ENCODE data around the gene HS3ST1.
"Not testable (repeated sequence)": the region's sequence is repeated elsewhere in the genome, so short reads cannot be mapped to it uniquely, and the experiment has no call there.

Gene HS3ST1

GRCh38 chr4:11397146-11397545 is 31.5 kb downstream of the HS3ST1 start:
- Histone ChIP-seq H2AFZ (no peak overlapping the region), H3K9ac (no peak overlapping the region), H3K9me3 (ENCODE audit: control insufficient read depth, low read length) (no peaks in the 10 kb centered on the region), H3K79me2 (no peaks in the 10 kb centered on the region), H3K27me3 (ENCODE audit: control insufficient read depth, insufficient read depth, low read length) (no peaks in the 10 kb centered on the region), H3K4me1 (no peaks in the 10 kb centered on the region), H3K4me2 (ENCODE audit: low read length) (no peak overlapping the region), H3K36me3 (ENCODE audit: control insufficient read depth, insufficient read depth, low read length) (no peaks in the 10 kb centered on the region), H3K4me3 (ENCODE audit: low read depth, low read length) (no peak overlapping the region), H3K27ac (no peak overlapping the region)
- TF ChIP-seq, protein P1, sequence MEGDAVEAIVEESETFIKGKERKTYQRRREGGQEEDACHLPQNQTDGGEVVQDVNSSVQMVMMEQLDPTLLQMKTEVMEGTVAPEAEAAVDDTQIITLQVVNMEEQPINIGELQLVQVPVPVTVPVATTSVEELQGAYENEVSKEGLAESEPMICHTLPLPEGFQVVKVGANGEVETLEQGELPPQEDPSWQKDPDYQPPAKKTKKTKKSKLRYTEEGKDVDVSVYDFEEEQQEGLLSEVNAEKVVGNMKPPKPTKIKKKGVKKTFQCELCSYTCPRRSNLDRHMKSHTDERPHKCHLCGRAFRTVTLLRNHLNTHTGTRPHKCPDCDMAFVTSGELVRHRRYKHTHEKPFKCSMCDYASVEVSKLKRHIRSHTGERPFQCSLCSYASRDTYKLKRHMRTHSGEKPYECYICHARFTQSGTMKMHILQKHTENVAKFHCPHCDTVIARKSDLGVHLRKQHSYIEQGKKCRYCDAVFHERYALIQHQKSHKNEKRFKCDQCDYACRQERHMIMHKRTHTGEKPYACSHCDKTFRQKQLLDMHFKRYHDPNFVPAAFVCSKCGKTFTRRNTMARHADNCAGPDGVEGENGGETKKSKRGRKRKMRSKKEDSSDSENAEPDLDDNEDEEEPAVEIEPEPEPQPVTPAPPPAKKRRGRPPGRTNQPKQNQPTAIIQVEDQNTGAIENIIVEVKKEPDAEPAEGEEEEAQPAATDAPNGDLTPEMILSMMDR (IDR thresholded peaks at IDR 0.05) = no peak

GRCh38 chr4:11393551-11393950 is 35.1 kb downstream of the HS3ST1 start:
- no peaks in the 10 kb centered on the region for H3K27me3 ChIP-seq (ENCODE audit: control insufficient read depth, insufficient read depth, low read length)
- no peak overlapping the region for H3K4me3 ChIP-seq (ENCODE audit: low read depth, low read length)
- H3K4me2 ChIP-seq (ENCODE audit: low read length) = no peak overlapping the region
- no peak overlapping the region for H2AFZ ChIP-seq
- TF ChIP-seq, protein P1 (IDR thresholded peaks at IDR 0.05) = no peak
- no peaks in the 10 kb centered on the region for H3K36me3 ChIP-seq (ENCODE audit: control insufficient read depth, insufficient read depth, low read length)
- no peaks in the 10 kb centered on the region for H3K4me1 ChIP-seq
- no peaks in the 10 kb centered on the region for H3K9me3 ChIP-seq (ENCODE audit: control insufficient read depth, low read length)
- no peak overlapping the region for H3K9ac ChIP-seq
- H3K79me2 ChIP-seq = no peaks in the 10 kb centered on the region
- no peak overlapping the region for H3K27ac ChIP-seq

GRCh38 chr4:11384072-11384471 is 44.6 kb downstream of the HS3ST1 start:
- H3K9ac ChIP-seq; H2AFZ ChIP-seq; H3K36me3 ChIP-seq (ENCODE audit: control insufficient read depth, insufficient read depth, low read length); H3K4me1 ChIP-seq; H3K27me3 ChIP-seq (ENCODE audit: control insufficient read depth, insufficient read depth, low read length); H3K27ac ChIP-seq; H3K4me2 ChIP-seq (ENCODE audit: low read length); H3K79me2 ChIP-seq; H3K4me3 ChIP-seq (ENCODE audit: low read depth, low read length); H3K9me3 ChIP-seq (ENCODE audit: control insufficient read depth, low read length): not testable (repeated sequence)

- TF ChIP-seq, protein P1 (IDR thresholded peaks at IDR 0.05) = no peak
- Histone ChIP-seq H3K79me2 (no peaks in the 10 kb centered on the region), H3K9me3 (ENCODE audit: control insufficient read depth, low read length) (no peaks in the 10 kb centered on the region), H3K9ac (no peak overlapping the region), H3K36me3 (ENCODE audit: control insufficient read depth, insufficient read depth, low read length) (no peaks in the 10 kb centered on the region), H3K4me2 (ENCODE audit: low read length) (no peak overlapping the region), H3K27me3 (ENCODE audit: control insufficient read depth, insufficient read depth, low read length) (no peaks in the 10 kb centered on the region), H2AFZ (no peak overlapping the region), H3K27ac (no peak overlapping the region), H3K4me1 (no peaks in the 10 kb centered on the region), H3K4me3 (ENCODE audit: low read depth, low read length) (no peak overlapping the region)
Observed at GRCh38 chr4:11376571-11376970, 52.1 kb downstream of the HS3ST1 start.

GRCh38 chr4:11376146-11376545 is 52.5 kb downstream of the HS3ST1 start:
- no peak overlapping the region for H3K4me2 ChIP-seq (ENCODE audit: low read length)
- TF ChIP-seq, protein P1 (IDR thresholded peaks at IDR 0.05) = no peak
- H3K9me3 ChIP-seq (ENCODE audit: control insufficient read depth, low read length) = no peaks in the 10 kb centered on the region
- H3K36me3 ChIP-seq (ENCODE audit: control insufficient read depth, insufficient read depth, low read length) = no peaks in the 10 kb centered on the region
- no peaks in the 10 kb centered on the region for H3K27me3 ChIP-seq (ENCODE audit: control insufficient read depth, insufficient read depth, low read length)
- no peak overlapping the region for H3K4me3 ChIP-seq (ENCODE audit: low read depth, low read length)
- no peaks in the 10 kb centered on the region for H3K79me2 ChIP-seq
- no peak overlapping the region for H2AFZ ChIP-seq
- H3K27ac ChIP-seq = no peak overlapping the region
- no peaks in the 10 kb centered on the region for H3K4me1 ChIP-seq
- no peak overlapping the region for H3K9ac ChIP-seq
